ENCODE measurements around the gene UBE2J2.
"Not testable (repeated sequence)": the region's sequence is repeated elsewhere in the genome, so short reads cannot be mapped to it uniquely, and the experiment has no call there.

Gene UBE2J2

GRCh38 chr1:1273512-1274298 is at the start of gene UBE2J2:
UBE2J2 (minus strand) TSS chr1:1273854; CDS start chr1:1267992, 5,862 bp downstream.
- peaks cover 26% of the 10 kb centered on the region for H3K4me1 Mint-ChIP-seq (ENCODE audit: low read depth)
- DNase-seq (ENCODE audit: low spot score): peak; percentile 88
- H3K27me3 Mint-ChIP-seq (ENCODE audit: low read depth): no peaks in the 10 kb centered on the region
- H3K36me3 Mint-ChIP-seq (ENCODE audit: low read depth): peaks cover 23% of the 10 kb centered on the region
- peak within 1 kb of the TSS; percentile 86 for H3K4me3 Mint-ChIP-seq
- H3K27ac Mint-ChIP-seq: peak within 1 kb of the TSS; percentile 81
- no peaks in the 10 kb centered on the region for H3K9me3 Mint-ChIP-seq

GRCh38 chr1:1322952-1323351 is 49.3 kb upstream of the UBE2J2 start:
- Mint-ChIP-seq H3K36me3 (ENCODE audit: low read depth) (peaks cover 5% of the 10 kb centered on the region), H3K27me3 (ENCODE audit: low read depth) (no peaks in the 10 kb centered on the region), H3K27ac (peak overlapping the region; percentile 78), H3K4me1 (ENCODE audit: low read depth) (peaks cover 22% of the 10 kb centered on the region), H3K9me3 (no peaks in the 10 kb centered on the region), H3K4me3 (peak overlapping the region; percentile 81)
- no peak for DNase-seq (ENCODE audit: low spot score)

- Mint-ChIP-seq H3K27ac (peak overlapping the region; percentile 78), H3K27me3 (ENCODE audit: low read depth) (no peaks in the 10 kb centered on the region), H3K4me3 (peak overlapping the region; percentile 72), H3K36me3 (ENCODE audit: low read depth) (peaks cover 9% of the 10 kb centered on the region), H3K9me3 (no peaks in the 10 kb centered on the region), H3K4me1 (ENCODE audit: low read depth) (peaks cover 22% of the 10 kb centered on the region)
- no peak for DNase-seq (ENCODE audit: low spot score)
These were observed 48.8 kb upstream of the UBE2J2 start for GRCh38 chr1:1322418-1322817.

- DNase-seq (ENCODE audit: low spot score): no peak
- H3K4me3 Mint-ChIP-seq: no peak overlapping the region
- peaks cover 11% of the 10 kb centered on the region for H3K36me3 Mint-ChIP-seq (ENCODE audit: low read depth)
- H3K4me1 Mint-ChIP-seq (ENCODE audit: low read depth): peaks cover 22% of the 10 kb centered on the region
- H3K27me3 Mint-ChIP-seq (ENCODE audit: low read depth): no peaks in the 10 kb centered on the region
- H3K9me3 Mint-ChIP-seq: no peaks in the 10 kb centered on the region
- no peak overlapping the region for H3K27ac Mint-ChIP-seq
These were observed 47.8 kb upstream of the UBE2J2 start for GRCh38 chr1:1321477-1321876.

GRCh38 chr1:1320666-1321448 is 47.2 kb upstream of the UBE2J2 start:
- Mint-ChIP-seq H3K4me3 (no peak overlapping the region), H3K27ac (no peak overlapping the region), H3K27me3 (ENCODE audit: low read depth) (no peaks in the 10 kb centered on the region), H3K9me3 (no peaks in the 10 kb centered on the region), H3K36me3 (ENCODE audit: low read depth) (peaks cover 15% of the 10 kb centered on the region), H3K4me1 (ENCODE audit: low read depth) (peaks cover 17% of the 10 kb centered on the region)
- no peak for DNase-seq (ENCODE audit: low spot score)

GRCh38 chr1:1319646-1319941 is 45.9 kb upstream of the UBE2J2 start:
- Mint-ChIP-seq H3K4me1 (ENCODE audit: low read depth) (peaks cover 12% of the 10 kb centered on the region), H3K9me3 (no peaks in the 10 kb centered on the region), H3K36me3 (ENCODE audit: low read depth) (peaks cover 18% of the 10 kb centered on the region), H3K27ac (no peak overlapping the region), H3K27me3 (ENCODE audit: low read depth) (no peaks in the 10 kb centered on the region), H3K4me3 (no peak overlapping the region)
- DNase-seq (ENCODE audit: low spot score): no peak

- H3K4me3 Mint-ChIP-seq: no peak overlapping the region
- peaks cover 12% of the 10 kb centered on the region for H3K4me1 Mint-ChIP-seq (ENCODE audit: low read depth)
- H3K27ac Mint-ChIP-seq: no peak overlapping the region
- peaks cover 18% of the 10 kb centered on the region for H3K36me3 Mint-ChIP-seq (ENCODE audit: low read depth)
- no peaks in the 10 kb centered on the region for H3K9me3 Mint-ChIP-seq
- DNase-seq (ENCODE audit: low spot score): no peak
- no peaks in the 10 kb centered on the region for H3K27me3 Mint-ChIP-seq (ENCODE audit: low read depth)
These were observed 45.4 kb upstream of the UBE2J2 start for GRCh38 chr1:1318777-1319645.

GRCh38 chr1:1318131-1318652 is 44.5 kb upstream of the UBE2J2 start:
- Mint-ChIP-seq H3K27me3 (ENCODE audit: low read depth) (no peaks in the 10 kb centered on the region), H3K27ac (no peak overlapping the region), H3K36me3 (ENCODE audit: low read depth) (peaks cover 21% of the 10 kb centered on the region), H3K4me3 (no peak overlapping the region), H3K4me1 (ENCODE audit: low read depth) (peaks cover 8% of the 10 kb centered on the region), H3K9me3 (no peaks in the 10 kb centered on the region)
- no peak for DNase-seq (ENCODE audit: low spot score)

- Mint-ChIP-seq H3K4me3 (no peak overlapping the region), H3K36me3 (ENCODE audit: low read depth) (peaks cover 21% of the 10 kb centered on the region), H3K9me3 (no peaks in the 10 kb centered on the region), H3K4me1 (ENCODE audit: low read depth) (peaks cover 6% of the 10 kb centered on the region), H3K27me3 (ENCODE audit: low read depth) (no peaks in the 10 kb centered on the region), H3K27ac (no peak overlapping the region)
- DNase-seq (ENCODE audit: low spot score): no peak
These were observed 43.8 kb upstream of the UBE2J2 start for GRCh38 chr1:1317420-1317819.

GRCh38 chr1:1316199-1316598 is 42.5 kb upstream of the UBE2J2 start:
- H3K9me3 Mint-ChIP-seq; H3K27me3 Mint-ChIP-seq (ENCODE audit: low read depth); H3K4me3 Mint-ChIP-seq; H3K4me1 Mint-ChIP-seq (ENCODE audit: low read depth); DNase-seq (ENCODE audit: low spot score); H3K27ac Mint-ChIP-seq: not testable (repeated sequence)
- peaks cover 21% of the 10 kb centered on the region for H3K36me3 Mint-ChIP-seq (ENCODE audit: low read depth)

GRCh38 chr1:1315435-1315954 is 41.8 kb upstream of the UBE2J2 start:
- no peak for DNase-seq (ENCODE audit: low spot score)
- H3K9me3 Mint-ChIP-seq: no peaks in the 10 kb centered on the region
- H3K36me3 Mint-ChIP-seq (ENCODE audit: low read depth): peaks cover 21% of the 10 kb centered on the region
- H3K4me1 Mint-ChIP-seq (ENCODE audit: low read depth): peaks cover 2% of the 10 kb centered on the region
- H3K4me3 Mint-ChIP-seq: no peak overlapping the region
- no peak overlapping the region for H3K27ac Mint-ChIP-seq
- no peaks in the 10 kb centered on the region for H3K27me3 Mint-ChIP-seq (ENCODE audit: low read depth)

GRCh38 chr1:1314678-1315335 is 41.2 kb upstream of the UBE2J2 start:
- Mint-ChIP-seq H3K27ac (no peak overlapping the region), H3K27me3 (ENCODE audit: low read depth) (no peaks in the 10 kb centered on the region), H3K9me3 (no peaks in the 10 kb centered on the region), H3K4me1 (ENCODE audit: low read depth) (peaks cover 2% of the 10 kb centered on the region), H3K4me3 (no peak overlapping the region), H3K36me3 (ENCODE audit: low read depth) (peaks cover 21% of the 10 kb centered on the region)
- no peak for DNase-seq (ENCODE audit: low spot score)

GRCh38 chr1:1314237-1314586 is 40.6 kb upstream of the UBE2J2 start:
- no peak overlapping the region for H3K27ac Mint-ChIP-seq
- H3K4me1 Mint-ChIP-seq (ENCODE audit: low read depth): peaks cover 2% of the 10 kb centered on the region
- no peaks in the 10 kb centered on the region for H3K9me3 Mint-ChIP-seq
- H3K4me3 Mint-ChIP-seq: no peak overlapping the region
- peaks cover 20% of the 10 kb centered on the region for H3K36me3 Mint-ChIP-seq (ENCODE audit: low read depth)
- DNase-seq (ENCODE audit: low spot score): no peak
- no peaks in the 10 kb centered on the region for H3K27me3 Mint-ChIP-seq (ENCODE audit: low read depth)
